GM12878 (cell line): ENCODE measurements around the gene GRIK1. TPM values are rescaled to one million over a fixed set of nuclear protein-coding genes. Genes with fewer than 3 reads are reported as not detected.

Experiments
- ATAC-seq: fragments of 200-7000 bp; cut with Tn5 transposase; 3 replicates; pipeline ENCODE4 v1.9.1; 2020; ENCODE audit warnings: mild to moderate bottlenecking, moderate library complexity
- BruUV-seq: library from RNA; stranded (reverse); fragments of 400-500 nt; replicated peaks from 2 replicates; lab custom pipeline; 2021; lab: Mats Ljungman, UMichigan
- CTCF ChIA-PET: fragments of 300-600 bp; sonication (Branson Sonifier 250); formaldehyde crosslinking; extraction: SDS; loops from one replicate; lab custom pipeline; 2021; ENCODE audit warnings: inconsistent platforms; lab: Yijun Ruan, JAX
- POLR2A ChIA-PET: fragments of 350-600 bp; formaldehyde crosslinking; extraction: SDS; loops from one replicate; lab custom pipeline; 2021; ENCODE audit warnings: inconsistent platforms; lab: Charles Lee
- RAD21 ChIA-PET: fragments of 300-600 bp; sonication (Branson Sonifier 250); formaldehyde crosslinking; loops from one replicate; lab custom pipeline; 2023; ENCODE audit warnings: antibody characterized with exemption; ENCODE audit not compliant: unreplicated experiment; lab: Charles Lee
- SMC1A ChIA-PET: fragments of 300-600 bp; sonication (Branson Sonifier 250); formaldehyde crosslinking; loops from one replicate; lab custom pipeline; 2023; ENCODE audit not compliant: unreplicated experiment, uncharacterized antibody; lab: Charles Lee
- DNase-seq: peaks from one replicate; pipeline ENCODE4 v3.0.0-alpha.2; 2011; ENCODE audit warnings: low read depth, low spot score
- FAIRE-seq: peaks from 3 replicates; lab custom pipeline; 2011; peaks lifted over from hg19 to GRCh38; lab: Jason Lieb, UNC
- H2AFZ ChIP-seq: 2 replicates; pipeline ENCODE4 v1.6.0; 2011; ENCODE audit warnings: low read depth, low read length, control low read depth; ENCODE audit not compliant: control insufficient read depth
- H3K27ac ChIP-seq: 2 replicates; pipeline ENCODE4 v1.5.1; 2011; ENCODE audit warnings: control low read depth; ENCODE audit not compliant: control insufficient read depth, insufficient read depth
- H3K27me3 ChIP-seq, 2 experiments: replicated peaks in 1 of 2; 2 replicates each; pipeline versions ENCODE4 v1.6.0 to v1.6.1; 2011; ENCODE audit warnings: low read length in 1 of 2; ENCODE audit not compliant: control insufficient read depth in 2 of 2, insufficient read depth in 2 of 2
- H3K36me3 ChIP-seq, 2 experiments: 2 replicates each; pipeline ENCODE4 v1.5.1; 2011; ENCODE audit warnings: low read length in 1 of 2; ENCODE audit not compliant: control insufficient read depth in 2 of 2, insufficient read depth in 2 of 2
- H3K4me1 ChIP-seq: 2 replicates; pipeline ENCODE4 v1.6.1; 2011; ENCODE audit warnings: mild to moderate bottlenecking, low read length, moderate library complexity, mixed read lengths; ENCODE audit not compliant: control insufficient read depth, insufficient read depth
- H3K4me2 ChIP-seq: 2 replicates; pipeline ENCODE4 v1.6.0; 2011; ENCODE audit warnings: control low read depth; ENCODE audit not compliant: control insufficient read depth, insufficient read depth
- H3K4me3 ChIP-seq: fragments of 200-600 bp; sonication (generic); 2 replicates; pipeline ENCODE4 v1.5.1; 2016
- H3K79me2 ChIP-seq: 2 replicates; pipeline ENCODE4 v1.6.0; 2011; ENCODE audit warnings: low read length; ENCODE audit not compliant: control insufficient read depth, insufficient read depth
- H3K9ac ChIP-seq: 2 replicates; pipeline ENCODE4 v1.8.0; 2011; ENCODE audit warnings: low read length, control low read depth, mixed read lengths; ENCODE audit not compliant: control insufficient read depth, insufficient read depth
- H3K9me3 ChIP-seq: replicated peaks from 3 replicates; pipeline ENCODE4 v1.5.1; 2011; ENCODE audit warnings: mild to moderate bottlenecking, low read length; ENCODE audit not compliant: control insufficient read depth, insufficient read depth
- H4K20me1 ChIP-seq: 2 replicates; pipeline ENCODE4 v1.6.0; 2011; ENCODE audit not compliant: control insufficient read depth, insufficient read depth
- BRCA1 ChIP-seq: IDR thresholded peaks from 2 replicates; pipeline ENCODE4 v1.6.1; 2011; ENCODE audit warnings: low read depth, low read length, improper control_type of control experiment
- CBX5 ChIP-seq: sonication (generic); IDR thresholded peaks from 2 replicates; pipeline ENCODE4 v1.6.1; 2016; ENCODE audit warnings: low read depth, moderate library complexity, mild to moderate bottlenecking, inconsistent platforms
- CREB1 ChIP-seq: IDR thresholded peaks from 2 replicates; pipeline ENCODE4 v1.6.1; 2012; ENCODE audit warnings: low read depth, mild to moderate bottlenecking, inconsistent platforms
- EZH2 ChIP-seq: IDR thresholded peaks from 2 replicates; pipeline ENCODE4 v1.6.1; 2012; ENCODE audit warnings: low read depth, mild to moderate bottlenecking, control low read depth, inconsistent platforms, low read length, borderline replicate concordance; ENCODE audit not compliant: control insufficient read depth
- GABPA ChIP-seq: IDR thresholded peaks from 2 replicates; pipeline ENCODE4 v1.6.1; 2014; ENCODE audit warnings: antibody characterized with exemption, low read depth, mild to moderate bottlenecking, inconsistent platforms
- IKZF2 ChIP-seq, 2 experiments: fragments of 450-650 bp; IDR thresholded peaks; 2 replicates each; pipeline ENCODE4 v1.6.1; 2017; ENCODE audit warnings: mild to moderate bottlenecking in 2 of 2, moderate library complexity in 2 of 2
- IRF4 ChIP-seq: IDR thresholded peaks from 2 replicates; pipeline ENCODE4 v1.6.1; 2011; ENCODE audit warnings: low read depth, low read length
- MTA3 ChIP-seq: IDR thresholded peaks from 2 replicates; pipeline ENCODE4 v1.6.1; 2012; ENCODE audit warnings: low read length, inconsistent platforms, borderline replicate concordance
- MXI1 ChIP-seq: fragments of 150-350 bp; IDR thresholded peaks from 2 replicates; pipeline ENCODE4 v1.6.1; 2011; ENCODE audit warnings: low read depth, mild to moderate bottlenecking, inconsistent platforms, low read length, improper control_type of control experiment
- MYC ChIP-seq: IDR thresholded peaks from 2 replicates; pipeline ENCODE4 v1.6.1; 2011; ENCODE audit warnings: mild to moderate bottlenecking, low read length, moderate library complexity, inconsistent platforms; ENCODE audit not compliant: insufficient read depth, insufficient replicate concordance, insufficient read length, severe bottlenecking
- NR2C1 ChIP-seq: fragments of 450-650 bp; IDR thresholded peaks from 2 replicates; pipeline ENCODE4 v1.6.1; 2017; ENCODE audit warnings: antibody characterized with exemption, mild to moderate bottlenecking, moderate library complexity
- NR2C2 ChIP-seq: IDR thresholded peaks from 2 replicates; pipeline ENCODE4 v1.6.1; 2011; ENCODE audit warnings: borderline replicate concordance, low read depth; ENCODE audit not compliant: control insufficient read depth, insufficient read length
- PKNOX1 ChIP-seq: fragments of 450-650 bp; IDR thresholded peaks from 2 replicates; pipeline ENCODE4 v1.6.1; 2016; ENCODE audit warnings: mild to moderate bottlenecking
- RELA ChIP-seq: fragments of 450-650 bp; IDR thresholded peaks from 2 replicates; pipeline ENCODE4 v1.8.0; 2014; ENCODE audit warnings: borderline replicate concordance; ENCODE audit not compliant: partially characterized antibody
- SMAD1 ChIP-seq: fragments of 450-650 bp; IDR thresholded peaks from 2 replicates; pipeline ENCODE4 v1.6.1; 2018; ENCODE audit warnings: mild to moderate bottlenecking, low read depth; ENCODE audit not compliant: partially characterized antibody
- TCF7 ChIP-seq: IDR thresholded peaks from 2 replicates; pipeline ENCODE4 v1.6.1; 2014; ENCODE audit warnings: antibody characterized with exemption, borderline replicate concordance
- ZNF384 ChIP-seq: IDR thresholded peaks from 2 replicates; pipeline ENCODE4 v1.6.1; 2012; ENCODE audit warnings: low read depth, mild to moderate bottlenecking, low read length, improper control_type of control experiment, borderline replicate concordance
- WGBS: methylation state at CpG from one replicate; pipeline ENCODE4 v1.1.6; 2016; ENCODE audit warnings: low lambda C conversion rate; ENCODE audit not compliant: insufficient replicate concordance, insufficient coverage; ENCODE audit errors: missing lambda C conversion rate; 5-methylcytosine and 5-hydroxymethylcytosine counted together
- in situ Hi-C: fragments of 300-500 bp; cut with MboI; formaldehyde crosslinking; loops from 9 replicates; pipeline ENCODE4 v1.14.3; 2018; ENCODE audit warnings: mixed read lengths
- intact Hi-C: fragments of 100-400 bp; cut with micrococcal nuclease; formaldehyde crosslinking; loops from one replicate; pipeline ENCODE4 v1.14.2; 2022; ENCODE audit not compliant: unreplicated experiment
- polyA plus RNA-seq, 11 experiments: library from polyadenylated mRNA; depleted of rRNA in 4 of 11; unstranded in 6 of 11; stranded (reverse) in 5 of 11; fragments of >200 nt; fragmentation: Nextera tagmentation in 4 of 11; fragmentation: Illumina TruSeq in 1 of 11; extraction: Ambion mirVana in 4 of 11; extraction: Trizol in 1 of 11; gene quantifications; 1 replicate in 1 of 11; 2 replicates in 10 of 11; pipeline versions ENCODE4 v1.2.1 to v1.2.3, GENCODE V29; 2011 to 2016; ENCODE audit warnings: inconsistent platforms in 2 of 11, missing spikeins in 2 of 11, low read depth in 1 of 11
- total RNA-seq, 4 experiments: library from RNA; depleted of rRNA in 3 of 4; stranded (reverse); fragments of >200 nt in 3 of 4; fragmentation: Illumina TruSeq in 1 of 4; extraction: Trizol in 1 of 4; gene quantifications; 2 replicates each; pipeline versions ENCODE4 v1.2.1 to v1.2.3, GENCODE V29; 2013 to 2021

Gene GRIK1
- total and polyA plus RNA-seq, 10 of the 15 experiments (the other 5 are each of a cell fraction or from before 2014, with no cell fraction given), result 0.05 to 0.13 (median 0.09) TPM; not detected in 7

GRCh38 chr21:29678626-29679025, 261.2 kb downstream of the GRIK1 start:
- no peak for FAIRE-seq
- Histone ChIP-seq H3K4me1 (no peaks in the 10 kb centered on the region), H3K27me3 (no peaks in the 10 kb centered on the region), H3K36me3 (no peaks in the 10 kb centered on the region), H3K79me2 (no peaks in the 10 kb centered on the region), H3K9me3 (no peaks in the 10 kb centered on the region), H2AFZ (no peak overlapping the region), H3K4me3 (no peak overlapping the region), H4K20me1 (no peaks in the 10 kb centered on the region), H3K27ac (no peak overlapping the region), H3K9ac (no peak overlapping the region), H3K4me2 (no peak overlapping the region)
- BruUV-seq, result no TSS peak
- intact Hi-C loops, result no loop called here
- RAD21 ChIA-PET, result no interaction called here
- in situ Hi-C loops, result no loop called here
- DNase-seq, result no peak
- CTCF ChIA-PET, result interaction anchor here (0.8 to 1.3 kb wide), 2 partner anchors 12 to 18 kb away, joined by 3 read pairs; no protein-coding TSS in a partner anchor
- TF ChIP-seq RELA (no peak), EZH2 (no peak), IRF4 (no peak), ZNF384 (no peak), TCF7 (no peak), NR2C1 (no peak), MYC (no peak), NR2C2 (no peak), BRCA1 (no peak), PKNOX1 (no peak), GABPA (no peak), SMAD1 (no peak), IKZF2 (IDR thresholded peaks at IDR 0.05) (no peak), CBX5 (no peak), CREB1 (no peak), MXI1 (no peak), MTA3 (no peak)
- SMC1A ChIA-PET, result no interaction called here
- POLR2A ChIA-PET, result no interaction called here
- ATAC-seq, result no peak
- 38% methylated on average over 1 of the region's 1 CpG for WGBS
